ENCODE data around the gene IKZF1. TPM values are rescaled to one million over a fixed set of nuclear protein-coding genes. Genes with fewer than 3 reads are reported as not detected.

Gene IKZF1
- total RNA-seq, 1 donor from 2014 or later, result 3.6 TPM

GRCh38 chr7:50406935-50407334, 102.4 kb downstream of the IKZF1 start:
- TF ChIP-seq CTCF (IDR thresholded peaks at IDR 0.05), result no peak
- H3K4me1 ChIP-seq, result no peaks in the 10 kb centered on the region

GRCh38 chr7:50409856-50410745, 105.6 kb downstream of the IKZF1 start:
- Histone ChIP-seq H3K4me3 (no peak overlapping the region), H3K27me3 (no peaks in the 10 kb centered on the region), H3K4me1 (no peaks in the 10 kb centered on the region), H3K9me3 (no peaks in the 10 kb centered on the region), H3K27ac (no peak overlapping the region), H3K36me3 (no peaks in the 10 kb centered on the region)
- TF ChIP-seq CTCF (IDR thresholded peaks at IDR 0.05), result no peak
- intact Hi-C loops (cut with DNase I), result no loop called here
- no peak for DNase-seq (ENCODE audit: low spot score in 2 of 2)

More at GRCh38 chr7:50406935-50407334, 102.4 kb downstream of the IKZF1 start:
- DNase-seq (ENCODE audit: low spot score in 2 of 2), result no peak
- H3K36me3 ChIP-seq, result no peaks in the 10 kb centered on the region
- no peaks in the 10 kb centered on the region for H3K27me3 ChIP-seq
- intact Hi-C loops (cut with DNase I), result no loop called here
- no peaks in the 10 kb centered on the region for H3K9me3 ChIP-seq
- H3K4me3 ChIP-seq, result no peak overlapping the region
- H3K27ac ChIP-seq, result no peak overlapping the region

DNA sequence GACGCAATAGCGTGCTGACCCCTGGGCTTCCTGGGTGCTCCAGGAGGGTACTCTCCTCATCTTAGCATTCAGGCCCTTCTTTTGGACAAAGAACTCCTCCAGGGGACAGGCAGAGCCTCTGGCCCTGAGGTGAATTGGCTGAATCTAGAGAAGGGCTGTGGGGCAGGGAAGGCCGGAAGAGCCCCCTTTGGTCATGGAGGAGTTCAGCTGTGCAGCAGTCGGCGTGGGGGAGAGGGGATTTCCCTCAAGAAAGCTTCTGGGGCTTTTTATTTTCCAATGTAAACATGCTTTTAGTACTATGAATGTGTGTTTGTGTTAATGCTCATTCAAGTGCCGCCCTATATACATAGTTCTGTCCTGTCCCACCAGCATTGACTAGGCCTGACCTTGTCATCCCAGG, 106.8 kb downstream of the IKZF1 start:
- no peak for TF ChIP-seq CTCF (IDR thresholded peaks at IDR 0.05)
- H3K36me3 ChIP-seq, result no peaks in the 10 kb centered on the region
- no peaks in the 10 kb centered on the region for H3K4me1 ChIP-seq
- no peak overlapping the region for H3K27ac ChIP-seq
- no peak for DNase-seq (ENCODE audit: low spot score in 2 of 2)
- no peaks in the 10 kb centered on the region for H3K27me3 ChIP-seq
- H3K9me3 ChIP-seq, result no peaks in the 10 kb centered on the region
- no peak overlapping the region for H3K4me3 ChIP-seq
- intact Hi-C loops (cut with DNase I), result no loop called here

- TF ChIP-seq CTCF (IDR thresholded peaks at IDR 0.05), result no peak
- H3K9me3 ChIP-seq, result no peaks in the 10 kb centered on the region
- H3K4me1 ChIP-seq, result no peaks in the 10 kb centered on the region
- no peak for DNase-seq (ENCODE audit: low spot score in 2 of 2)
- no peak overlapping the region for H3K27ac ChIP-seq
- no peaks in the 10 kb centered on the region for H3K36me3 ChIP-seq
- intact Hi-C loops (cut with DNase I), result no loop called here
- H3K27me3 ChIP-seq, result no peaks in the 10 kb centered on the region
- H3K4me3 ChIP-seq, result no peak overlapping the region
Observed at GRCh38 chr7:50412973-50413372, 108.5 kb downstream of the IKZF1 start.

- Histone ChIP-seq H3K4me3 (no peak overlapping the region), H3K9me3 (no peaks in the 10 kb centered on the region), H3K4me1 (no peaks in the 10 kb centered on the region), H3K36me3 (no peaks in the 10 kb centered on the region), H3K27ac (no peak overlapping the region), H3K27me3 (no peaks in the 10 kb centered on the region)
- no peak for DNase-seq (ENCODE audit: low spot score in 2 of 2)
- intact Hi-C loops (cut with DNase I), result no loop called here
- no peak for TF ChIP-seq CTCF (IDR thresholded peaks at IDR 0.05)
Observed at GRCh38 chr7:50413561-50413960, 109.0 kb downstream of the IKZF1 start.
